ENCODE measurements around the gene METTL24.

The METTL24 gene

GRCh38 chr6:110357664-110358552, at the start of gene METTL24:
TSS of gene METTL24 (minus strand) at chr6:110358349. CDS start at chr6:110358272, 77 bp downstream.
- FAIRE-seq: no peak

GRCh38 chr6:110404607-110405006, 46.5 kb upstream of the METTL24 start:
- no peak for FAIRE-seq

- no peak for FAIRE-seq
Measured at GRCh38 chr6:110401585-110402176, 43.5 kb upstream of the METTL24 start.

GRCh38 chr6:110400208-110400607, 42.1 kb upstream of the METTL24 start:
- FAIRE-seq: no peak

- no peak for FAIRE-seq
Measured at GRCh38 chr6:110399219-110400071, 41.3 kb upstream of the METTL24 start.

- no peak for FAIRE-seq
Measured at GRCh38 chr6:110398778-110399177, 40.6 kb upstream of the METTL24 start.

- no peak for FAIRE-seq
Measured at GRCh38 chr6:110395221-110395620, 37.1 kb upstream of the METTL24 start.

GRCh38 chr6:110394409-110394808, 36.3 kb upstream of the METTL24 start:
- FAIRE-seq: no peak

GRCh38 chr6:110392727-110393126, 34.6 kb upstream of the METTL24 start:
- no peak for FAIRE-seq

GRCh38 chr6:110390404-110390803, 32.3 kb upstream of the METTL24 start:
- FAIRE-seq: no peak

- no peak for FAIRE-seq
Measured at GRCh38 chr6:110389689-110390382, 31.7 kb upstream of the METTL24 start.

- FAIRE-seq: no peak
Measured at GRCh38 chr6:110387986-110388385, 29.8 kb upstream of the METTL24 start.

GRCh38 chr6:110385458-110385863, 27.3 kb upstream of the METTL24 start:
- no peak for FAIRE-seq

- no peak for FAIRE-seq
Measured at GRCh38 chr6:110378552-110378951, 20.4 kb upstream of the METTL24 start.

GRCh38 chr6:110369066-110369465, 10.9 kb upstream of the METTL24 start:
- no peak for FAIRE-seq

- FAIRE-seq: no peak
Measured at GRCh38 chr6:110368284-110368683, 10.1 kb upstream of the METTL24 start.

GRCh38 chr6:110367825-110368224, 9.7 kb upstream of the METTL24 start:
- FAIRE-seq: no peak

GRCh38 chr6:110366975-110367374, 8.8 kb upstream of the METTL24 start:
- FAIRE-seq: no peak

- FAIRE-seq: no peak
Measured at GRCh38 chr6:110366256-110366655, 8.1 kb upstream of the METTL24 start.

- FAIRE-seq: no peak
Measured at GRCh38 chr6:110364364-110365105, 6.4 kb upstream of the METTL24 start.

- no peak for FAIRE-seq
Measured at GRCh38 chr6:110363748-110364147, 5.6 kb upstream of the METTL24 start.

- no peak for FAIRE-seq
Measured at GRCh38 chr6:110360676-110361075, 2.5 kb upstream of the METTL24 start.
